Renal cortical epithelial cell (primary cell): ENCODE results near the gene ODC1. TPM values are rescaled to one million over a fixed set of nuclear protein-coding genes. Genes with fewer than 3 reads are reported as not detected.

Experiments
- DNase-seq: peaks from one replicate; pipeline ENCODE4 v3.0.0-alpha.2; 2011; ENCODE audit warnings: low read depth
- total RNA-seq: library from RNA; depleted of rRNA; stranded (reverse); fragments of >200 nt; gene quantifications from 2 replicates; pipeline ENCODE4 v1.2.3, GENCODE V29; 2014

The ODC1 gene
- total RNA-seq, 1 donor from 2014 or later: 79.7 TPM

DNA sequence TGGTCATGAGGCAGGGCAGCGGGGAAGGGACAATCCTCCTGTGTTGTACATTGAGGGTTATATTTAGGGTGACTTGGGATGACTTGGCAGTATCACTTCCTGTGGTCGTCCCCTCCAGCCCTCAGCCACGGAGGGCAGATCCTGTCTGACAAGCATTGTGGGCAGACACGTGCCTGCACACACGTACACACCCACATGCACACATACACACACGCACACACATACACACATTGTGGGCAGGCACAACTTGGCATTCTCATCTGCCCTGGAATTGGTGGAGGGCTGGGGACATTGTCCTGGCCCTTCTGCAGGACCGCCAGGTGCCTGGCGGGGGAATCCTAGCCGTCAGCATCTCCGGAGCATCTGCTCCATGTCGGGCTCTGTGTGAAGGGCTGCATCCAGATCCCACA, 47.6 kb downstream of the ODC1 start:
- no peak for DNase-seq

DNA sequence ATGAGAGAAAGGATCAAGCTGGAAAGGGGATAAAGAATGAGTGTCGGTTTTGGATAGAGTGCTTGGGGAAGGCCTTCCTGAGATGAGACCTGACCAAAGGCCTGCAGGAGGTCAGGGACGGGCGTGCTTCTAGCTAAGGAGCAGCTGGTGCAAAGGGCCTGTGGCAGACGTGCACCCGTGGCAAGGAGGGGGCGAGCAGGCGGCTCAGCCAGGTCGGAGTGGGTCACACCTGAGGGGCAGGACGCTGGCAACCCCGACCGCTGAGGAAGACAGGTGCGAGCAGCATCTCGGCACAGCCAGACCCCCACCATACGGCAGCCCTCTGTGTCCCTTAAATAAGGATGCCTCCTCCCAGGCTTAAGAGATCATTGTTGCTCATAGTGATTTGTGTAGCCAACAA, 48.1 kb downstream of the ODC1 start:
- no peak for DNase-seq

DNA sequence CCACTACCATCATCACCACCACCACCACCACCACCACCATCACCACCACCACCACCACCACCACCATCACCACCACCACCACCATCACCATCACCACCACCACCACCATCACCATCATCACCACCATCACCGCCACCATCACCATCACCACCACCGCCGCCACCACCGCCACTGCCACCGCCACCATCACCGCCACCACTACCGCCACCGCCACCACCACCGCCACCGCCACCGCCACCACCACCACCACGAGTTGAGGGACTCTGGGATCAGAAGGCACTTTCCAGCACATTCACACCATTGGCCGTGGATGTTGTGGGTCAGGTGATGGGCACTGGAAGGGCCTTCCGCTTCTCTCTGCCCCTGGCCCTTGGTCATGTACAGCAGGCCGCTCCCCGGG, 48.8 kb downstream of the ODC1 start:
- DNase-seq: no peak

DNA sequence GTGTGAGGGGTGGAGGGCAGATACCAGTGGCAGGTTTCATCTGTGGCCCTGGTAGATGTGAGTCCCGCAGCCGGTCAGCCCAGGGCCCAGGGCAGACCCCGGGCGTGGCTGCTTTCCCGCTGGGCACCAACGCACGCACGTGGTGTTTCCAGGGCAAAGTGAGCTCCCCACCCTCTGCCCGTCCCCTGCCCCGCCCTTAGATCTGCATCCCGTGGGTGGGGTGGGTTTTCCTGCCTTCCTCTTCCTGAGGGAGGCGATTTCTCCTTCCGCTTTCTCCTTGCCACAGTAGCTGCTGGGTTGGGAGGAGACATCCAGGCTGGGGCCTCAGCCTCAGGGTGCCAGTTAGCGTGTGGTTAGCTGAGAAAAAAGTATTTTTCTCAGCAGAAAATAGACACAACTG, 49.6 kb downstream of the ODC1 start:
- no peak for DNase-seq

DNA sequence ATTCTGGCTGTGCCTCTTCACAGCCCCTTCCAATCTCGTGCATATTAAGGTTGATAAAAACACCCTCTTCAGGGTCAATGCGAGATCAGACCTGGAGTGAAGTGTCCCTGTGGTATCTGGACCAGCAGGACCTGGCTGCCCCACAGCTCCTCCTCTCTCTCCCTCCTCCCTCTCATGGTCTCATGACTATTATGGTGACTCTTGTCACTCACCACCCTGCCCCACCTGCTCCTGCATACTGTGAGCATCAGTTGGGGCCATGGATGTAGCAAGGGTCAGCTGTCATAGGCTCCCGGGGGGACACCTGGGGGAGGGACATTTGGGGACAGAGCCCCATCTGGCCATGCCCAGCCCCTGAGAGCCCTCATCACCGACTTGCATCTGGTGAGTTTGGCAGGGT, 50.2 kb downstream of the ODC1 start:
- no peak for DNase-seq

DNA sequence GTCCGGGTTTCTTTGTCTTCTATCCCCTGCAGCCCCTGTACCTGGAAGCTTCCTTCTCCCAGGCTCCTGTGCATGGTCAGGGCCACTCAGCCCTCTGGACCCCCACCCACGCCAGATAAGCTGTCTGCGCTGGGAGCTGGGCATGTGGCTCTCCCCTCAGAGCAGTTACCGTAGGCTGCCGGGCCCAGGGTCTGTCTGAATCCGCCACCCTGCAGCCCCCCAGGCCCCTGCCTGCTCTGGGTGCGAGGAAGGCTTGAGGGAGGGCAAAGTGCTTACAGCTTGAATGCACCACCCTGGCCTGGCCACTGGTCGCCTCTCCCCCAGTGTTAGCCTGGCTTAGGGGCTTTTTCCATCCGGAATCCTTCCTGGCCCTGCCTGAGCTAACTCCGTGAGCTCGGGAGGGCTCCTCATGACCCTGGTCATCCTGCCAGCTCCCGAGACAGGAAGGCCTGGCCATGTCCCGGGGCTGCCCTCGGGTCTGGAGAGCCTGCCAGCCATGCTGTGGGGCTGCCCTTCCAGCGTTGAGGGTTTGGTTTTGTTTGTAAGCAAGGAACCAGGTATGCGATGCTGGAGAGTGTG, 50.7 kb downstream of the ODC1 start:
- DNase-seq: no peak

DNA sequence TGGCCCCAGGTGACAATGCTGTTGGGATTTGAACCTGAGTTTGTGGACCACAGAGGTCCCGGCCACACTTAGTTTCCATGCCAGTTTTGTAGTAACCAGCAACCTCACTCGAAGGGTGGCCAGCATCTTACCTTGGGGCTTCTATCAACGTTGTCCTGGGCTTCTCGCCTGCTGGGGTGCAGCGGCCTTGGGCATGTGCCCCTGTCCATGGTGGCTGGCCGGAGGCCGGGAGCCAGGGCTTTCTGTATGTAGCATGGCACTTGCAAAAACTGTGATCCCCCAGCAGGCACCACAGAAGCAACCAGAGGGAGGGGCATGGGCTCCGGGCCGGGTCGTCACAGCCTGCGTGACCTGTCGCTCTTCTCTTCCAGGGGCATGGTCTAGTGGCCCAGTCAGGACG, 51.7 kb downstream of the ODC1 start:
- DNase-seq: no peak

DNA sequence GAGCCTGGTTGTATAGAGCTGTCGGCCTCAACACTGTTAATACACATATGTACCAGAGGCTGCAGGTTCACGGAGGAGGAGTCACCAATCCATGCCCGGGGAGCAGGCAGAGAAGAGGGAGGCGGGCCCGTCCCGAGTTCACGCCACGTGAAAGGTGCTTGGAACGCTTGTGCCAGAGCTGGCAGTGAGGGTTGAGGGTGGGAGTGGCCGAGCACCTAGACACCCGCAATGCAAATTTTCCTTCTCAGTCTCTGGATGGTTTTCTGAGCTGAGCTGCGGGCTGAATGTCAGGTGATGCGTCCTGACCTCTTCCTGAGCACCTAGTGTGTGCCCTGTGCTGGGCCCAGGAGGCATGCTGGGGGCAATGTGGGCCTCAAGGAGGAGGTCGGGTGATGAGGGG, 52.2 kb downstream of the ODC1 start:
- DNase-seq: no peak

DNA sequence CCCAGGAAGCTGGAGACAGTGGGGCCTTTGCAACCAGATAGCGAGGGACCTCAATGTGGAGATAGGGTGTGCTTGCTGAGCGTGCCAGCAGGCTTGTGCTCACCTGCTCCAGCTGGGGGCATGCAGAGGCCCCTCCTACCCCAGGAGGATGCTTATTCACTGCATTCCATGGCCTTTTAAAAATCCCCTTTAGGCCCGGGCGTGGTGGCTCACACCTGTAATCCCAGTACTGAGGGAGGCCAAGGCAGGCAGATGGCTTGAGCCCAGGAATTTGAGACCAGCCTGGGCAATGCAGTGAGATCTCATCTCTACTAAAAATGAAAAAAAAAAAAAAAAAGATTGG, 54.5 kb downstream of the ODC1 start:
- no peak for DNase-seq

DNA sequence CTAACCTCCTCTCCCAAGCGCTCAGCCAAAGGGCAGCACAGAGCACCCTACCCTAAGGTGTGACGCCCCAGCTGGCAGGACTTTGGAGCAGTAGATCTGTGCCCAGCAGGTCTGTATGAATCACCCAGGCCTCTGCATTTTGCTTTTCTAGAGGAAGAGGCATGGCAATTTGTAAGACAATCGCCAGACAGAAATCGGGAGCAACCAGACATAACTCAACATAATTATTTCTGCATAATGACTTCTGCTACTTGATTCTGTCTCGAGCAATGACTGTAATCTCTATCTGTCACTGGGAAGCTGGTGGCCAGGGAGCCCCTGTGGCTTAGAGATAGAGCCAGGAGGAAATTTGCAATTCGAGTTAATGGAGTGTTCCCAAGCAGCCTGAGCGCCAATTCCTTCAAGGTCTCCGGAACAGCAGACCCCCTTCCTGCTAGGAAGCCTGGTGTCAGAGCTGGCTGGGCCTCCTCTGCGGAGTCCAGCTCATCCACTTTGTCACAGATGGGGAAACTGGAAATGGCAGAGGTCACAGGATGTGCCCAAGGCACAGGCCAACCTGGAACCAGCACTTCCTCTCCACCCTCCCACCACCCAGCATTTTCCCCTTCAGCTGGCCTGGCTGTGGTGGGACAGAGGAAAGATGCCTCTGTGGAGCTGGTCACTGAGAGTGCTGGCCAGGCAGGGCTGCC, 55.0 kb downstream of the ODC1 start:
- DNase-seq: peak; percentile 42

DNA sequence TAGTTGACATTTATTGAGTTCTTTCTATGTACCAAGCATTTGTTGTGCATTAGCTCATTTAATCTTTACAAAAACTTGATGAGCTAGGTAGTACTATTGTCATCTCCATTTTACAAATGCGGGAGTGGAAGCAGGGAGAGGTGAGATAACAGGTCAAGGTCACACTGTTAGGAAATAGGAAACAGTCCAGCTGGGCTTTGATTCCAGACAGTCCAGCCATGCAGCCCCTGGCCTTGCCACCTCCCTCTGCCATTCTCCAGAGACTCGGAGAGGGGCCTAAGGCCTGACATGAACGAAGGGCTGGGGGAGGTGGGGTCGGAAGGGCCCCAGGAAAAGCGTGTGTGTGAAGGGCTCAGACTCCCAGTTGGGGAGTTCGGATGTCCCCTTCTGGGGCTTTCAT, 55.6 kb downstream of the ODC1 start:
- no peak for DNase-seq

DNA sequence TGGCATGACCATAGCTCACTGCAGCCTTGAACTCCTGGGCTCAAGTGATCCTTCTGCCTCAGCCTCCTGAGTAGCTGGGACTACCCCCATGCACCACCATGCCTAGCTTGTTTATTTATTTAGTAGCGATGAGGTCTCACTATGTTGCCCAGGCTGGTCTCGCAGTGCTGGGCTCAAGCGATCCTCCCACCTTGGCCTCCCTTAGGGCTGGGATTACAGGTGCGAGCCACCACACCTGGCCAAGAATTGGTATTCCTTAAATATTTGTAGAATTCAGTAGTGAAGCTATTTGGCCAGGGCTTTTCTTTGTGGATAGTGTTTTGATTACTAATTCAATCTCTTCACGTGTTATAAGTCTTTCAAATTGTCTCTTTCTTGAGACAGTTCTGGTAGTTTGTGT, 56.0 kb downstream of the ODC1 start:
- DNase-seq: no peak

DNA sequence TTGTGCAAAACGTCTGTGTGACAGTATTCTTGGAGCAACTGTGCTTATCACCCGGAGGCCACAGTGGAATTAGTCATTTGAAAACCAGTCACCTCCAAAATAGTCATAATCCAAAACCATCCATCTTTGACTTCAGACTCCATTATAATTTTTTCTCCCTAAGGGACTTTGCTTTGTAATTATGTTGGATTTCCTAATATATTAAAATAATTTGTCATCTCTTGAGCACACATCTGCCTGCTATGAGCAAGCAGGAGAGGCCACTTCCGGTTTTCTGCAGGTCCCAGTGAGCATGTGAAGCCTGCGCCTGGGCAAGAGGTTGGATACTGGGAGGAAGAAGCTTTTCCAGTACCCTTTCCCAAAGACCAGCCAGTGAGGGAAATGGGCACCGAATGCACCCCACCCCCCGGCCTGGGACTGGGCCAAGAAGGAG, 57.7 kb downstream of the ODC1 start:
- no peak for DNase-seq

Other genes starting within 250 kb of the ODC1 start
- 64.9 and 90.2 TPM in 2 replicates for gene HPCAL1, start 145.4 kb downstream of the ODC1 start, total RNA-seq
- 37.9 and 38.3 TPM in 2 replicates for gene NOL10, start 241.6 kb upstream of the ODC1 start, total RNA-seq